MCF 10A (cell line): Measurements from ENCODE around the gene WNT1. TPM values are rescaled to one million over a fixed set of nuclear protein-coding genes. Genes with fewer than 3 reads are reported as not detected.

Experiments
- BruUV-seq: library from RNA; stranded (reverse); fragments of 400-500 nt; replicated peaks from 2 replicates; lab custom pipeline; 2021; lab: Mats Ljungman, UMichigan
- CTCF ChIA-PET: fragments of 300-600 bp; sonication (Branson Sonifier 250); formaldehyde crosslinking; extraction: SDS; loops from one replicate; lab custom pipeline; 2021; ENCODE audit warnings: antibody characterized with exemption, inconsistent platforms; lab: Yijun Ruan, JAX
- POLR2A ChIA-PET: fragments of 300-600, 350-650 bp; sonication (Branson Sonifier 250); formaldehyde crosslinking; extraction: SDS; loops from one replicate; lab custom pipeline; 2020; ENCODE audit warnings: antibody characterized with exemption, inconsistent platforms; lab: Yijun Ruan, JAX
- DNase-seq: peaks from one replicate; pipeline ENCODE4 v3.0.0-alpha.2; 2018; ENCODE audit not compliant: unreplicated experiment
- H3K27ac Mint-ChIP-seq: one replicate; pipeline ENCODE4 v1.8.0; 2022; ENCODE audit warnings: mild to moderate bottlenecking, low read depth, mixed read lengths; ENCODE audit not compliant: unreplicated experiment
- H3K27me3 Mint-ChIP-seq: one replicate; pipeline ENCODE4 v1.8.0; 2022; ENCODE audit warnings: mixed read lengths; ENCODE audit not compliant: insufficient read depth, unreplicated experiment
- H3K36me3 Mint-ChIP-seq: one replicate; pipeline ENCODE4 v1.8.0; 2022; ENCODE audit warnings: mild to moderate bottlenecking, moderate library complexity, mixed read lengths; ENCODE audit not compliant: insufficient read depth, unreplicated experiment
- H3K4me1 Mint-ChIP-seq: one replicate; pipeline ENCODE4 v1.8.0; 2022; ENCODE audit warnings: mixed read lengths; ENCODE audit not compliant: insufficient read depth, unreplicated experiment
- H3K4me3 Mint-ChIP-seq: one replicate; pipeline ENCODE4 v1.8.0; 2022; ENCODE audit warnings: mild to moderate bottlenecking, moderate library complexity, mixed read lengths; ENCODE audit not compliant: unreplicated experiment
- H3K9me3 Mint-ChIP-seq: one replicate; pipeline ENCODE4 v1.8.0; 2022; ENCODE audit warnings: mixed read lengths; ENCODE audit not compliant: unreplicated experiment
- CTCF ChIP-seq: fragments of 200-600 bp; IDR thresholded peaks from one replicate; pipeline ENCODE4 v1.8.0; 2022; ENCODE audit warnings: antibody characterized with exemption, mild to moderate bottlenecking; ENCODE audit not compliant: unreplicated experiment
- intact Hi-C: fragments of 100-400 bp; cut with micrococcal nuclease; formaldehyde crosslinking; loops from 2 replicates; pipeline ENCODE4 v1.14.1; 2022
- total RNA-seq: library from RNA; stranded (reverse); gene quantifications from 2 replicates; pipeline ENCODE4 v1.2.3, GENCODE V29; 2022

WNT1 gene
- total RNA-seq, 1 experiment from 2014 or later, result not detected

- intact Hi-C loops, result no loop called here
- H3K27ac Mint-ChIP-seq, result no peak overlapping the region
- H3K4me1 Mint-ChIP-seq, result peaks cover 14% of the 10 kb centered on the region
- no peaks in the 10 kb centered on the region for H3K27me3 Mint-ChIP-seq
- no peak overlapping the region for H3K4me3 Mint-ChIP-seq
- BruUV-seq, result no TSS peak
- no peak for TF ChIP-seq CTCF
- ChIA-PET POLR2A (interaction anchor here (0.6 to 3.9 kb wide), 3 partner anchors 9 to 117 kb away, joined by 3 to 19 read pairs (median 3); partner anchors contain the start of genes ARF3, DDX23 and WNT1), CTCF (interaction anchor here (0.7 to 3.3 kb wide), 5 partner anchors 9 to 330 kb away, joined by 3 to 20 read pairs (median 3); partner anchors contain the start of gene WNT1)
- no peak for DNase-seq
- H3K36me3 Mint-ChIP-seq, result no peaks in the 10 kb centered on the region
- no peaks in the 10 kb centered on the region for H3K9me3 Mint-ChIP-seq
These were observed 8.9 kb upstream of the WNT1 start for GRCh38 chr12:48969160-48969771.

GRCh38 chr12:48969833-48970701 is 8.1 kb upstream of the WNT1 start:
- Mint-ChIP-seq H3K4me1 (peaks cover 14% of the 10 kb centered on the region), H3K36me3 (no peaks in the 10 kb centered on the region), H3K9me3 (no peaks in the 10 kb centered on the region), H3K27ac (no peak overlapping the region), H3K4me3 (peak overlapping the region; percentile 73), H3K27me3 (no peaks in the 10 kb centered on the region)
- CTCF ChIA-PET, result interaction anchor here (0.7 to 3.3 kb wide), 6 partner anchors 8 to 74 kb away, joined by 3 to 20 read pairs (median 7); partner anchors contain the start of gene WNT1
- no TSS peak for BruUV-seq
- no peak for DNase-seq
- POLR2A ChIA-PET, result interaction anchor here (1.2 to 2.4 kb wide), 2 partner anchors 12 to 48 kb away, joined by 3 to 10 read pairs; partner anchors contain the start of genes ARF3 and PRKAG1
- no peak for TF ChIP-seq CTCF
- intact Hi-C loops, result no loop called here

GRCh38 chr12:48970702-48971334 is 7.3 kb upstream of the WNT1 start:
- no peak for TF ChIP-seq CTCF
- Mint-ChIP-seq H3K36me3 (no peaks in the 10 kb centered on the region), H3K9me3 (no peaks in the 10 kb centered on the region), H3K27ac (no peak overlapping the region), H3K4me1 (peaks cover 14% of the 10 kb centered on the region), H3K4me3 (peak overlapping the region; percentile 73), H3K27me3 (no peaks in the 10 kb centered on the region)
- CTCF ChIA-PET, result interaction anchor here (0.5 to 3.3 kb wide), 5 partner anchors 9 to 218 kb away, joined by 3 to 17 read pairs (median 6); no protein-coding TSS in a partner anchor
- no TSS peak for BruUV-seq
- POLR2A ChIA-PET, result interaction anchor here (1.2 to 2.4 kb wide), 3 partner anchors 13 to 47 kb away, joined by 3 to 10 read pairs (median 5); partner anchors contain the start of genes ARF3 and PRKAG1
- DNase-seq, result no peak
- intact Hi-C loops, result no loop called here
